HG03442 (cell line): ENCODE results near the gene PDC.
A peak's percentile ranks its signal among the peaks of the same experiment; 100 is the strongest.

Experiments used
- ATAC-seq: cut with Tn5 transposase; IDR thresholded peaks from one replicate; pipeline ENCODE4 v1.9.1; 2021; ENCODE audit warnings: mild to moderate bottlenecking, moderate library complexity; ENCODE audit not compliant: unreplicated experiment

PDC gene

DNA sequence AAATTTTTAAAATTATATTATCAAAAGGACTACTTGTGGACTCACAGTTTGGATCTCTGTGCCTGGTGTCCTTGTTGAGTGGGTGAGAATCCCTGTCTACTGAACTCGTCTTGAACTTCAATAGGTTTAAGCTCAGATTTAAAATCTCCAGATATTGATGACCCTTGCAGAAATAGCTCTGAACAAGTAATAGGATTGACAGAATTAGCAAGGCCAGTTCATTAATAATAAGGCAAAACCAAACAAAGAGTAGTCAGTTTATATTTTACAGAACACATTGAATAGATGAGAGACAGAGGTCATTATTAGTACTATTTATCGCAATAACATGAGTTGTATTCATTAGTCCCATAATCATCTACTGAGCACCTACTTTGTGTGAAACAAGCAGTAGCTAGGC, at the start of gene PDC:
PDC (minus strand) TSS at position 101 of the 400 bp plus-strand sequence. CDS start 11,655 bp downstream, outside the sequence.
- no peak for ATAC-seq

- ATAC-seq = no peak
Measured at GRCh38 chr1:186503190-186503589, 42.3 kb upstream of the PDC start.

DNA sequence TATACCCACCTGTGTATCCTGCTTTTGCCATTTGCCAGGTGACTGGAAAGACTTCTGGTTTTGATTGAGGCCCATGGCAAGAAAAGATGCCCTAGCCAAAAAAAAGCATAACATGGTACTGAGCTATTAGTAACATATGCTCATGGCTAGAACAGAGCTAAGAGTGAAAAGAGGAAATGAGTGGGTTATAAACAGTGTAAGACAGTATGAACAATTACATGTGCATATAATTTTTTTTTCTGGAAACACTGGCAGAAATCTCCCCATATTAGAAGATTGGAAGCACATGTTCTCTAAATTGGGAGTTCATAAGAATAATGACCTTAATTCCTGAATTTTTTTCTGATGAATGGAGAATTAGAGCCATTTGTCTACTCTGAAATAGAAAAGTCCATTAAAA, 41.2 kb upstream of the PDC start:
- ATAC-seq = no peak

DNA sequence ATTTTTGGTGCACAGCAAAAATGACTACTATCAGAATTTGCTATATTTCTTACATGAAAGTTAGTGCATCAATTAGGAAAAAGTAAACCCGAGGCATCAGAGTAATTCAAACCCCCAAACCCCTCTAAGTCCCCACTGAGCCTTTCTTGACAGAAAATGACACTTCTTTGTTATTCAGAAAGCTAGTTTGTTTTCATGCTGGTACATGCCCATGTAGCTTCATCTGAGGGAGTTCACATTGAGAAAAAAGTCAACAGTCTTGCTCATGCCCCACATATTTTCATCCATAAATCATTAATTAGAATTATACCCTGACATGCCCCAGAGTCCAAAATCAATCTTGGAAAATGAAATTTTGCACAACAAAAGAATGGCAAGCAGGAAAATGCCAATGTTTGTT, 39.9 kb upstream of the PDC start:
- no peak for ATAC-seq

DNA sequence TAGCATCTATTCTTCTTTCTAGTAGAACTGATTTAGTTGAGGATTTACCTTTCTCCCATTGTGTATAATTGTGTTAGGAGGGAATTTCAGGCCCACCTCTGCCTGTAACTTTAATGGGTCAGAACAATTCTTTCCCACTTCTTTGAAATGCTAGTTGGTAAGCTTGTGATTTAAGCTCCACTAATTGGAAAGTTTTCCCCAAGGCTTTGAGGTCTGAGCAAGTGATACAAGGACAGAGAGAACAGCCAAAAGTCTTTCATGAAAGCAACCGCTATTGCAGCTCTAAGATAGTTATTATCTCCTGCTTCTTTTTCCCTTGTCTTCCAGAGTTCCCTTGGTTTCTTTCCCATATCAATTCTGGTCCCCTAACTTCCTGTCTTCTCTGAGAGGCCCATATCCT, 38.7 kb upstream of the PDC start:
- ATAC-seq = no peak

DNA sequence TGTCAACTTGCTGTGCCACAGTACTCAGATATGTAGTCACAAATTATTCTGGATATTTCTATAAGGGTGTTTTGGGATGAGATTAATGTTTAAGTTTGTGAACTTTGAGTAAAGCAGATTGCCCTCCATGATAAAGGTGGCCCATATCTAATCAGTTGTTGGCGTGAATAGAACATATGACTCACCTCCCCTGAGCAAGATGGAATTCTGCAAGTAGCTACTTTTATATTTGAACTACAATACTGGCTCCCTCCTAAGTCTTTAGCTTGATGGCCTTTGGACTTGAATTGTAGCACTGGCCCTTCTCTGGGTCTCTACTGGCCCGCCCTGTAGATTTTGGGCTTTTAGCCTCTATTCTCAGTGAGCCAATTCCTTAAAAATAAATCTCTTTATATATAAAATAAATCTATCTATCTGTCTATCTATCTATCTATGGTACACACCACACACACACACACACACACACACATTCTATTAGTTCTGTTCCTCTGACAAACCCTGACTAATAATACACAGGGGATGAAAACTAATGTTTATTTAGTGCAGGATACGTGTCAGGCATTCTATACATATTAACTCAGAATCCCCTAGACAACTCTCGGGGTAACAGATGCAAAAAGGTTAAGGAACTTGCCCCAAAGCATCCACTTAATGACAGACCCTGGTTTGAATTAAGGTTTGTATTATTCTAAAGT, 37.9 kb upstream of the PDC start:
- ATAC-seq = no peak

GRCh38 chr1:186498071-186498470, 37.2 kb upstream of the PDC start:
- ATAC-seq = no peak

- ATAC-seq = no peak
Measured at GRCh38 chr1:186497651-186498050, 36.7 kb upstream of the PDC start.

DNA sequence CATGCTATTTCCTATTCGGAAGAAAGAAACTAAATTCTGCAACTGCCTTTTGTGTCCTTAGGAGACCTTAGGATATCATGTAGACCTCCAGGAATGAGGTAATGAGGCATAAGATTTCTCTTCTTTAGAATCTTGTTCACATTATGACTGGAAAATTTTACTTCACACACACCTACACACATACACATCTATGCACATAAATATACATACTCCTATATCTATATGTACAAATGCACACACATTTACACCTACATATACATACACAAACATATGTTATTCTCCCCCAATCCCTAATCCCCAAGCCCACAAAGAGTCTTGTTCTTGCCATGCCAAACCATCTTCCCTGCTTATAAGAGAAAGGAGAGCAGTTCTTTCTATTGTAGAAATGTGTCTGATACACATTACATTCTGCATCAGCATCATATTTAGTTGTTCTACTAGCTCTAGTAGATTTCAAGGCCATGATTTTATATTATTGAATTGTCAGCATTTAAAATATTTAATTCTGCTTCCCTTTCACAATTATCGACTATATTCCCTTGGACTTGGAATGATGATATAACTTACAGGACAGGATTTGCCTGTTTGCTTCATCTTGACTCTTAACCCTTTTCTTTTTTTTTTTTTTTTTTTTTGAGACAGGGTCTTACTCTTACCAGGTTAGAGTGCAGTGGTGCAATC, 35.4 kb upstream of the PDC start:
- no peak for ATAC-seq

- ATAC-seq = peak; percentile 69
Measured at GRCh38 chr1:186494832-186495271, 33.9 kb upstream of the PDC start.

DNA sequence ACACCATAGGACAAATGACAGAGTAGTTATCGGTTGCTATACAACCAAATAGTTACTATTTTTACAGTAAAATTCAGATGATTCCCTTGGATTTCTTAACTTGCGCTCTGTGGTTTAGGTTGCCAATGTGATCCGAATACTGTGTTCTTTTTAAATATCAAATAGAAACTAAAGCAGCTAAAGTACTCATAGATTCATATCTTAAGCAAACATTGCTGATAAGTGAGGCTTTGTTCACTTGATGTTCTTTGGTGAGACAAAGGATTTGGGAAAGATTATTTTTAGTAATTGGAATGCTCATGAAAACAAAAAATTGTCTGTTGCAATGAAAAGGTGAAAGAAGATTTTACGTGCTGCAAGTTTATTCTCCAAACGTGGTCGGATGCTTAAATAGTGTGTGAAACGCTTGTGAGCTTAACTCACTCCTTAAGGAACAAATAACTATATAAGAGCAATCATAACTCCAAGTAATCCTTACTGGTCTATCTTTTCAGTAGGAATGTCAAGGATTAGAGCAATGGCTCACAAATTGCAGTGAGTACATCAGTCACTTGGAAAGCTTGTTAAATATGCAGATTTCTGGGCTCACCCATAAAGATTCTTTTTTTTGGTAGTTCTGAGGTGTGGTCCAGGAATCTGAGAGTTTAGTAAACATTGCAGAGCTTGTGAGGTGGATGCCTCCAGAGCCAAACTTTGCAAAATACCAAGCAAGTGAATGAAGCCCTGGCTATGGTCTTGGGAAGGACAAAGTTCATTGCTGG, 31.8 kb upstream of the PDC start:
- no peak for ATAC-seq

- no peak for ATAC-seq
Measured at GRCh38 chr1:186491336-186491735, 30.4 kb upstream of the PDC start.

- ATAC-seq = no peak
Measured at GRCh38 chr1:186487163-186487562, 26.2 kb upstream of the PDC start.

DNA sequence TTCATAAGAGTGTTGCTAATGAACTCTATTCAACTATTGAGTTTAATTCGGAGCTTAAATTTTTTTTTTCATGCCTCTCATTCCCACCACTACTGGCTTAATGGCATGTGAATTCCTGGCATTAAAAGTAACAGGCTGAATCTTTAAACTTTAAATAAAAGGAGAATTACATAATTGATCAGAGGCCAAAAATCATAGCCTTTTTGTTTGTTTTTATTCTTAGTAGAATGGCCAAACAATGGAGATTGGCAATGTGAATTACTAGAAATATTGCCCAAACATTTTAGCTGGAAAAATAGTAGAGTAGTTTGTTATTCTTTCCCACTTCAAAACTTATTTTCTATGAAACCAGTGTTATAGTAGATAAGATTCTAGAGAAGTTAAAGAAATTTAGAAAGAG, 25.1 kb upstream of the PDC start:
- ATAC-seq = no peak

GRCh38 chr1:186483561-186483960, 22.6 kb upstream of the PDC start:
- ATAC-seq = no peak

- peak; percentile 78 for ATAC-seq
Measured at GRCh38 chr1:186482661-186483255, 21.8 kb upstream of the PDC start.

GRCh38 chr1:186481303-186481888, 20.5 kb upstream of the PDC start:
- no peak for ATAC-seq

- ATAC-seq = no peak
Measured at GRCh38 chr1:186479162-186479561, 18.2 kb upstream of the PDC start.

GRCh38 chr1:186476264-186477040, 15.5 kb upstream of the PDC start:
- ATAC-seq = no peak

GRCh38 chr1:186474208-186474607, 13.3 kb upstream of the PDC start:
- ATAC-seq = no peak
